IMR-90 (cell line): Measurements from ENCODE around the gene CADM1. TPM values are rescaled to one million over a fixed set of nuclear protein-coding genes. Genes with fewer than 3 reads are reported as not detected.

Experiments
- ATAC-seq: fragments of 200-7000 bp; cut with Tn5 transposase; 2 replicates; pipeline ENCODE4 v1.9.1; 2020; ENCODE audit warnings: low read depth, mild to moderate bottlenecking, moderate library complexity
- BruUV-seq: library from RNA; stranded (reverse); fragments of 400-500 nt; replicated peaks from 2 replicates; lab custom pipeline; 2021; lab: Mats Ljungman, UMichigan
- CTCF ChIA-PET: fragments of 300-600 bp; formaldehyde crosslinking; extraction: SDS; loops from one replicate; lab custom pipeline; 2021; ENCODE audit warnings: antibody characterized with exemption; lab: Yijun Ruan, JAX
- POLR2A ChIA-PET: fragments of 300-600 bp; sonication (Branson Sonifier 250); formaldehyde crosslinking; loops from one replicate; lab custom pipeline; 2022; ENCODE audit warnings: antibody characterized with exemption; ENCODE audit not compliant: unreplicated experiment; lab: Charles Lee
- DNase-seq: peaks from one replicate; pipeline ENCODE4 v3.0.0; 2013
- H2AFZ ChIP-seq: replicated peaks from 2 replicates; pipeline ENCODE3; 2013; ENCODE audit warnings: low read length, mild to moderate bottlenecking; ENCODE audit not compliant: poor library complexity
- H2AK5ac ChIP-seq: 2 replicates; pipeline ENCODE4 v1.6.1; 2013; ENCODE audit warnings: low read depth, low read length, inconsistent platforms
- H2AK9ac ChIP-seq: replicated peaks from 2 replicates; pipeline ENCODE3; 2013; ENCODE audit warnings: mild to moderate bottlenecking, low read depth, low read length, moderate library complexity; ENCODE audit not compliant: poor library complexity
- H2BK120ac ChIP-seq: 2 replicates; pipeline ENCODE4 v1.6.1; 2013; ENCODE audit warnings: low read depth, low read length, inconsistent platforms
- H2BK15ac ChIP-seq: 3 replicates; pipeline ENCODE4 v1.6.1; 2013; ENCODE audit warnings: low read depth, low read length, inconsistent platforms
- H2BK20ac ChIP-seq: 2 replicates; pipeline ENCODE4 v1.6.1; 2013; ENCODE audit warnings: low read depth, mild to moderate bottlenecking, inconsistent platforms, low read length, moderate library complexity
- H2BK5ac ChIP-seq: 2 replicates; pipeline ENCODE4 v1.6.1; 2013; ENCODE audit warnings: mild to moderate bottlenecking, low read depth, low read length, inconsistent platforms; ENCODE audit not compliant: poor library complexity, severe bottlenecking
- H3K14ac ChIP-seq: replicated peaks from 2 replicates; pipeline ENCODE4 v1.6.1; 2013; ENCODE audit warnings: low read depth, low read length, inconsistent platforms
- H3K18ac ChIP-seq: 2 replicates; pipeline ENCODE4 v1.6.1; 2013; ENCODE audit warnings: low read depth, low read length, control low read depth
- H3K23ac ChIP-seq: 2 replicates; pipeline ENCODE4 v1.6.1; 2013; ENCODE audit warnings: low read depth, low read length, inconsistent platforms
- H3K27ac ChIP-seq: 2 replicates; pipeline ENCODE4 v1.5.1; 2013; ENCODE audit warnings: mild to moderate bottlenecking, control low read depth, low read length; ENCODE audit not compliant: insufficient read depth
- H3K27me3 ChIP-seq: 2 replicates; pipeline ENCODE4 v1.6.1; 2013; ENCODE audit warnings: low read length; ENCODE audit not compliant: control insufficient read depth, insufficient read depth
- H3K36me3 ChIP-seq: 2 replicates; pipeline ENCODE4 v1.6.1; 2013; ENCODE audit warnings: low read length, mixed read lengths; ENCODE audit not compliant: control insufficient read depth, insufficient read depth
- H3K4ac ChIP-seq: 2 replicates; pipeline ENCODE4 v1.6.1; 2013; ENCODE audit warnings: low read depth, low read length, inconsistent platforms
- H3K4me1 ChIP-seq: 2 replicates; pipeline ENCODE4 v1.6.1; 2013; ENCODE audit warnings: low read length, mixed read lengths; ENCODE audit not compliant: control insufficient read depth, insufficient read depth
- H3K4me2 ChIP-seq: 2 replicates; pipeline ENCODE4 v1.6.1; 2013; ENCODE audit warnings: low read depth, mild to moderate bottlenecking, control low read depth, low read length, moderate library complexity
- H3K4me3 ChIP-seq: 2 replicates; pipeline ENCODE4 v1.5.1; 2013; ENCODE audit warnings: low read depth, mild to moderate bottlenecking, control low read depth, low read length, moderate library complexity; ENCODE audit not compliant: insufficient read depth
- H3K56ac ChIP-seq: 2 replicates; pipeline ENCODE4 v1.6.1; 2013; ENCODE audit warnings: low read length, inconsistent platforms; ENCODE audit not compliant: insufficient read depth; ENCODE audit errors: extremely low read depth
- H3K79me1 ChIP-seq, 2 experiments: 2 replicates each; pipeline ENCODE4 v1.6.1; 2013; ENCODE audit warnings: low read length in 2 of 2, inconsistent platforms in 1 of 2, low read depth in 1 of 2
- H3K9ac ChIP-seq: 2 replicates; pipeline ENCODE4 v1.6.1; 2013; ENCODE audit warnings: low read depth, low read length, control low read depth
- H3K9me1 ChIP-seq: 2 replicates; pipeline ENCODE4 v1.6.1; 2013; ENCODE audit warnings: low read length, inconsistent platforms; ENCODE audit not compliant: insufficient read depth
- H3K9me3 ChIP-seq: 2 replicates; pipeline ENCODE4 v1.6.1; 2013; ENCODE audit warnings: low read length; ENCODE audit not compliant: control insufficient read depth, insufficient read depth
- H4K20me1 ChIP-seq: 2 replicates; pipeline ENCODE4 v1.6.1; 2013; ENCODE audit warnings: low read length, inconsistent platforms; ENCODE audit not compliant: insufficient read depth
- H4K5ac ChIP-seq: 2 replicates; pipeline ENCODE4 v1.6.1; 2013; ENCODE audit warnings: mild to moderate bottlenecking, low read depth, low read length, control low read depth
- H4K8ac ChIP-seq, 2 experiments: 2 replicates each; pipeline ENCODE4 v1.6.1; 2013; ENCODE audit warnings: low read depth in 2 of 2, low read length in 2 of 2, control low read depth in 1 of 2, inconsistent platforms in 1 of 2
- H4K91ac ChIP-seq: 2 replicates; pipeline ENCODE4 v1.6.1; 2013; ENCODE audit warnings: low read depth, low read length, inconsistent platforms; ENCODE audit not compliant: insufficient read depth
- BHLHE40 ChIP-seq: fragments of 150-350 bp; IDR thresholded peaks from 2 replicates; pipeline ENCODE4 v1.6.1; 2016; ENCODE audit warnings: mild to moderate bottlenecking, low read depth, low read length
- CEBPB ChIP-seq: IDR thresholded peaks from 2 replicates; pipeline ENCODE4 v1.6.1; 2012; ENCODE audit warnings: low read depth, low read length, improper control_type of control experiment
- CHD1 ChIP-seq: IDR thresholded peaks from 2 replicates; pipeline ENCODE4 v1.6.1; 2012; ENCODE audit warnings: low read depth, low read length, improper control_type of control experiment
- CTCF ChIP-seq: conservative IDR thresholded peaks from 2 replicates; pipeline ENCODE4 v1.5.1; 2012; ENCODE audit warnings: mild to moderate bottlenecking, low read depth, low read length, improper control_type of control experiment
- ELK1 ChIP-seq: fragments of 150-350 bp; IDR thresholded peaks from 2 replicates; pipeline ENCODE4 v1.6.1; 2016; ENCODE audit warnings: low read depth, mild to moderate bottlenecking, low read length, moderate library complexity, borderline replicate concordance
- FOS ChIP-seq: fragments of 150-350 bp; IDR thresholded peaks from 2 replicates; pipeline ENCODE4 v1.6.1; 2016; ENCODE audit warnings: low read depth, low read length
- MAFK ChIP-seq: IDR thresholded peaks from 2 replicates; pipeline ENCODE4 v1.6.1; 2012; ENCODE audit warnings: low read depth, low read length, improper control_type of control experiment
- MAZ ChIP-seq: IDR thresholded peaks from 2 replicates; pipeline ENCODE4 v1.6.1; 2012; ENCODE audit warnings: low read depth, mild to moderate bottlenecking, low read length, improper control_type of control experiment, moderate library complexity, borderline replicate concordance
- MXI1 ChIP-seq: IDR thresholded peaks from 2 replicates; pipeline ENCODE4 v1.6.1; 2012; ENCODE audit warnings: low read depth, mild to moderate bottlenecking, low read length, moderate library complexity, borderline replicate concordance
- NFE2L2 ChIP-seq: fragments of 150-350 bp; IDR thresholded peaks from 2 replicates; pipeline ENCODE4 v1.6.1; 2016; ENCODE audit warnings: low read depth, mild to moderate bottlenecking, low read length
- POLR2A ChIP-seq: IDR thresholded peaks from 2 replicates; pipeline ENCODE4 v1.6.1; 2012; ENCODE audit warnings: mild to moderate bottlenecking, low read depth, low read length
- RAD21 ChIP-seq: IDR thresholded peaks from 2 replicates; pipeline ENCODE4 v1.6.1; 2012; ENCODE audit warnings: low read length, improper control_type of control experiment
- RCOR1 ChIP-seq: IDR thresholded peaks from 2 replicates; pipeline ENCODE4 v1.6.1; 2012; ENCODE audit warnings: mild to moderate bottlenecking, low read length, improper control_type of control experiment; ENCODE audit not compliant: insufficient replicate concordance
- RFX5 ChIP-seq: IDR thresholded peaks from 2 replicates; pipeline ENCODE4 v1.8.0; 2012; ENCODE audit warnings: low read depth, mild to moderate bottlenecking, low read length, moderate library complexity
- SMC3 ChIP-seq: fragments of 150-350 bp; IDR thresholded peaks from 2 replicates; pipeline ENCODE4 v1.6.1; 2016; ENCODE audit warnings: low read depth, mild to moderate bottlenecking, antibody characterized with exemption, low read length, moderate library complexity
- USF2 ChIP-seq: fragments of 150-350 bp; IDR thresholded peaks from 2 replicates; pipeline ENCODE4 v1.6.1; 2017; ENCODE audit warnings: mild to moderate bottlenecking, antibody characterized with exemption, low read length, low read depth
- WGBS, 2 experiments: methylation state at CpG; one replicate each; pipeline versions ENCODE4 v1.1.5 to v1.1.7; 2013; ENCODE audit warnings: missing lambda C conversion rate in 2 of 2; ENCODE audit not compliant: insufficient read length in 1 of 2; ENCODE audit errors: extremely low coverage in 2 of 2; 5-methylcytosine and 5-hydroxymethylcytosine counted together
- dilution Hi-C: fragments of 300-500 bp; cut with HindIII; formaldehyde crosslinking; loops from one replicate; pipeline ENCODE4 v1.14.3; 2018; ENCODE audit warnings: low sequenced_read_pairs; ENCODE audit not compliant: unreplicated experiment
- in situ Hi-C: fragments of 300-500 bp; cut with MboI; formaldehyde crosslinking; loops from 3 replicates; pipeline ENCODE4 v1.14.3; 2019; ENCODE audit warnings: low sequenced_read_pairs, inconsistent platforms, mixed read lengths
- intact Hi-C: fragments of 100-400 bp; cut with micrococcal nuclease; formaldehyde crosslinking; loops from 2 replicates; pipeline ENCODE4 v1.10.0; 2022
- polyA plus RNA-seq, 3 experiments: library from polyadenylated mRNA; depleted of rRNA; stranded (reverse); fragments of >200 nt; gene quantifications; 2 replicates each; pipeline ENCODE4 v1.2.3, GENCODE V29; 2012; ENCODE audit warnings: low replicate concordance in 1 of 3
- total RNA-seq: library from RNA; depleted of rRNA; stranded (reverse); fragments of >200 nt; gene quantifications from 2 replicates; pipeline ENCODE4 v1.2.3, GENCODE V29; 2012

The CADM1 gene
- total and polyA plus RNA-seq, 2 of the 4 experiments (the other 2 are of a cell fraction): 28.8 to 77.1 TPM

- CTCF ChIA-PET: interaction anchor here (1.0 to 1.1 kb wide), 2 partner anchors 12 to 80 kb away, joined by 3 read pairs; no protein-coding TSS in a partner anchor
- H3K4me2 ChIP-seq: no peak overlapping the region
- BruUV-seq: no TSS peak
Observed at GRCh38 chr11:115409116-115409670, 95.0 kb downstream of the CADM1 start.

More at GRCh38 chr11:115409116-115409670, 95.0 kb downstream of the CADM1 start:
- dilution Hi-C loops (no loop called here), in situ Hi-C loops (no loop called here), intact Hi-C loops (no loop called here)
- no peak overlapping the region for H2AK9ac ChIP-seq
- no peaks in the 10 kb centered on the region for H3K36me3 ChIP-seq
- no peak overlapping the region for H3K4me3 ChIP-seq
- H3K27me3 ChIP-seq: no peaks in the 10 kb centered on the region
- H3K18ac ChIP-seq: no peak overlapping the region
- no peaks in the 10 kb centered on the region for H3K9me1 ChIP-seq
- no peak overlapping the region for H2AK5ac ChIP-seq
- H2BK15ac ChIP-seq: no peak overlapping the region
- ATAC-seq: no peak
- H4K5ac ChIP-seq: no peak overlapping the region
- no peak overlapping the region for H3K14ac ChIP-seq
- no peak overlapping the region for H2BK120ac ChIP-seq
- H2BK5ac ChIP-seq: no peak overlapping the region
- DNase-seq: no peak
- POLR2A ChIA-PET: no interaction called here
- H3K4me1 ChIP-seq: peaks cover 3% of the 10 kb centered on the region
- H3K4ac ChIP-seq: no peak overlapping the region
- H3K27ac ChIP-seq: no peak overlapping the region
- H2BK20ac ChIP-seq: no peak overlapping the region
- peaks cover 6% of the 10 kb centered on the region for H4K20me1 ChIP-seq
- no peaks in the 10 kb centered on the region for H3K9me3 ChIP-seq
- no CpG with 5 or more reads among the region's 4 CpGs for WGBS, 2 experiments
- no peak overlapping the region for H3K56ac ChIP-seq
- no peak overlapping the region for H3K9ac ChIP-seq
- no peak overlapping the region for H2AFZ ChIP-seq
- H3K23ac ChIP-seq: no peak overlapping the region
- H4K91ac ChIP-seq: no peak overlapping the region
- TF ChIP-seq POLR2A: no peak
- no peak for TF ChIP-seq RCOR1
- TF ChIP-seq FOS: no peak
- TF ChIP-seq ELK1: no peak
- TF ChIP-seq SMC3: no peak
- no peak for TF ChIP-seq MAZ
- no peak for TF ChIP-seq MXI1
- no peak for TF ChIP-seq USF2
- no peak for TF ChIP-seq CTCF
- TF ChIP-seq CEBPB: no peak
- no peak for TF ChIP-seq RFX5
- TF ChIP-seq MAFK: no peak
- no peak for TF ChIP-seq NFE2L2
- TF ChIP-seq CHD1: no peak
- TF ChIP-seq BHLHE40: no peak
- no peak for TF ChIP-seq RAD21
- no peak overlapping the region for H4K8ac ChIP-seq
- H3K79me1 ChIP-seq: peaks cover 0 to 11% of the 10 kb centered on the region in 2 experiments; a peak in 2 of 4 replicates
